ENCODE measurements around the gene EPHB1.

DNA sequence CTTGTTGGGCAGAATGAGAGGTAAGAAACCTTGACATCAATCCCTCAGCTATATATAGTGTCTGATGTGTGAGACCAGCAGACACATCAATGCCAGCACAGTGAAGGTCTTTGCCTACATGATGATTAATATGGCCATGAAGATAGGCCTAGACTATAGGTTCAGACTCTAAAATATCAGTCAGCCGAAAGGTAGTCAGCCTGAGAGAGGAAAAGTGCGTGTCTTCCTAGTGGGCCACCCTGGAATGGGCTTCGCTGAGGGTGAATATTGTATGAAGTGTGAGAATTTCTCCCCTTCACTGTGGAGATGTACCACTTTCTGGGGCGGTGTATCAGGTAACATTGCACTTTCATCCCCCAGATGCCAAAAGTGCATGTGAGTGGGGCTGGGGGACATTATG, 33.0 kb upstream of the EPHB1 start:
- TF ChIP-seq, protein P1, sequence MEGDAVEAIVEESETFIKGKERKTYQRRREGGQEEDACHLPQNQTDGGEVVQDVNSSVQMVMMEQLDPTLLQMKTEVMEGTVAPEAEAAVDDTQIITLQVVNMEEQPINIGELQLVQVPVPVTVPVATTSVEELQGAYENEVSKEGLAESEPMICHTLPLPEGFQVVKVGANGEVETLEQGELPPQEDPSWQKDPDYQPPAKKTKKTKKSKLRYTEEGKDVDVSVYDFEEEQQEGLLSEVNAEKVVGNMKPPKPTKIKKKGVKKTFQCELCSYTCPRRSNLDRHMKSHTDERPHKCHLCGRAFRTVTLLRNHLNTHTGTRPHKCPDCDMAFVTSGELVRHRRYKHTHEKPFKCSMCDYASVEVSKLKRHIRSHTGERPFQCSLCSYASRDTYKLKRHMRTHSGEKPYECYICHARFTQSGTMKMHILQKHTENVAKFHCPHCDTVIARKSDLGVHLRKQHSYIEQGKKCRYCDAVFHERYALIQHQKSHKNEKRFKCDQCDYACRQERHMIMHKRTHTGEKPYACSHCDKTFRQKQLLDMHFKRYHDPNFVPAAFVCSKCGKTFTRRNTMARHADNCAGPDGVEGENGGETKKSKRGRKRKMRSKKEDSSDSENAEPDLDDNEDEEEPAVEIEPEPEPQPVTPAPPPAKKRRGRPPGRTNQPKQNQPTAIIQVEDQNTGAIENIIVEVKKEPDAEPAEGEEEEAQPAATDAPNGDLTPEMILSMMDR (conservative IDR thresholded peaks at IDR 0.05 in 1 of 2, IDR thresholded peaks at IDR 0.05 in 1 of 2; ENCODE audit: extremely low read depth in 1 of 2, insufficient read depth in 1 of 2, low read depth in 1 of 2, low read length in 2 of 2): no peak
- TF ChIP-seq EZH2 (IDR thresholded peaks at IDR 0.05; ENCODE audit: borderline replicate concordance, low read length): no peak

Data from mammary epithelial cell (primary cell).